OCI-LY3 (cell line): ENCODE measurements around the gene SYNE1.

Source experiments
- CTCF ChIP-seq: fragments of 200-600, 300-600 bp; sonication (generic); IDR thresholded peaks from 2 replicates; pipeline ENCODE4 v1.5.1; 2014; ENCODE audit warnings: antibody characterized with exemption, low read length, low read depth
- EZH2phosphoT487 ChIP-seq: fragments of 200-600 bp; shearing (Covaris generic); IDR thresholded peaks from 2 replicates; pipeline ENCODE4 v1.6.1; 2018; ENCODE audit warnings: antibody characterized with exemption, mixed run types, low read depth

DNA sequence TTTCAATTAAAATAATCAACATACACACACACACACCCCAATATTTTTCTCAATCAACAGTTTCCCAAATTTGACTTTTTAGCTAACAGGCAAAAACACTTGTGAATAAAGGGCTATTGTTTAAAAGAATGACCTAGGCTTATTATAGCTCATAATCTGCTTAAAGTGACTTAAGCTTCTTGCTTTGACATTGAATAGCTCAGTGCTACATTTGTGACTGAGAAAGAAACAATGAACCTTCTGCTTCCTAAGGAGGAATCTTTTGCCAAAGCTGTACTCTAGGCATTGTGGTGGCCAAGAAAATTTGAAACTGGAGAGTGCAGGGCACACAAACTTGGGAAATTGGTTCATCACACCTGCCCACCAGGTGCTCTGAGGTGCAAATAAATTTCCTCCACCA is 282.0 kb downstream of the SYNE1 start:
- TF ChIP-seq EZH2phosphoT487 (no peak), CTCF (no peak)
